Fibroblast of lung (primary cell): ENCODE data around the gene GC. TPM values are rescaled to one million over a fixed set of nuclear protein-coding genes. Genes with fewer than 3 reads are reported as not detected.

ENCODE experiments used
- DNase-seq, 2 donors: peaks; one replicate each; pipeline versions ENCODE4 v3.0.0 to v3.0.0-alpha.2; 2010; ENCODE audit warnings: low read depth in 2 of 2
- H2AFZ ChIP-seq: 2 replicates; pipeline ENCODE4 v1.5.1; 2012; ENCODE audit warnings: low read length, control low read depth, inconsistent platforms
- H3K27ac ChIP-seq: 2 replicates; pipeline ENCODE4 v1.5.1; 2011; ENCODE audit warnings: low read length, control low read depth; ENCODE audit not compliant: insufficient read depth
- H3K27me3 ChIP-seq: 2 replicates; pipeline ENCODE4 v1.5.1; 2011; ENCODE audit warnings: mild to moderate bottlenecking, low read length; ENCODE audit not compliant: control insufficient read depth, insufficient read depth
- H3K36me3 ChIP-seq: 2 replicates; pipeline ENCODE4 v1.5.1; 2011; ENCODE audit warnings: low read length; ENCODE audit not compliant: control insufficient read depth, insufficient read depth
- H3K4me1 ChIP-seq: 2 replicates; pipeline ENCODE4 v1.5.1; 2011; ENCODE audit warnings: low read length; ENCODE audit not compliant: control insufficient read depth, insufficient read depth; ENCODE audit errors: extremely low read depth
- H3K4me2 ChIP-seq: 2 replicates; pipeline ENCODE4 v1.5.1; 2011; ENCODE audit warnings: low read length, control low read depth; ENCODE audit not compliant: insufficient read depth; ENCODE audit errors: extremely low read depth
- H3K4me3 ChIP-seq, 4 experiments: fragments of 200-600 bp in 1 of 4; sonication (generic) in 1 of 4; replicated peaks in 1 of 4; 2 replicates each; pipeline ENCODE4 v1.5.1; 2011 to 2016; ENCODE audit warnings: low read length in 4 of 4, low read depth in 3 of 4, mild to moderate bottlenecking in 3 of 4, control low read depth in 2 of 4, inconsistent platforms in 1 of 4, mixed read lengths in 1 of 4; ENCODE audit not compliant: insufficient read depth in 1 of 4; ENCODE audit errors: control extremely low read depth in 1 of 4
- H3K79me2 ChIP-seq: 2 replicates; pipeline ENCODE4 v1.5.1; 2012; ENCODE audit warnings: mild to moderate bottlenecking, low read length, inconsistent platforms; ENCODE audit not compliant: control insufficient read depth, insufficient read depth
- H3K9ac ChIP-seq: 2 replicates; pipeline ENCODE4 v1.5.1; 2011; ENCODE audit warnings: mild to moderate bottlenecking, low read length, control low read depth; ENCODE audit not compliant: insufficient read depth
- H3K9me3 ChIP-seq: 2 replicates; pipeline ENCODE4 v1.5.1; 2012; ENCODE audit warnings: low read depth, low read length; ENCODE audit not compliant: control insufficient read depth, insufficient read depth
- H4K20me1 ChIP-seq: 2 replicates; pipeline ENCODE4 v1.5.1; 2011; ENCODE audit warnings: low read length; ENCODE audit not compliant: control insufficient read depth, insufficient read depth; ENCODE audit errors: extremely low read depth
- EZH2 ChIP-seq: IDR thresholded peaks from 2 replicates; pipeline ENCODE4 v1.5.1; 2012; ENCODE audit warnings: low read length, control low read depth, mild to moderate bottlenecking; ENCODE audit errors: missing control alignments
- polyA plus RNA-seq, 2 donors: library from polyadenylated mRNA; depleted of rRNA in 1 of 2; stranded (reverse) in 1 of 2; unstranded in 1 of 2; fragments of >200 nt; gene quantifications; 2 replicates each; pipeline ENCODE4 v1.2.1, GENCODE V29; 2011 to 2012; ENCODE audit warnings: missing spikeins in 1 of 2
- total RNA-seq: library from RNA; depleted of rRNA; stranded (reverse); fragments of >200 nt; gene quantifications from 2 replicates; pipeline ENCODE4 v1.2.1, GENCODE V29; 2014
- TF ChIP-seq, protein P1 (sequence below), 2 donors: IDR thresholded peaks in 1 of 2; conservative IDR thresholded peaks in 1 of 2; 1 replicate in 1 of 2; 2 replicates in 1 of 2; pipeline ENCODE4 v1.5.1; 2011 to 2012; ENCODE audit warnings: low read length in 2 of 2, control low read depth in 1 of 2, inconsistent platforms in 1 of 2, low read depth in 1 of 2, mild to moderate bottlenecking in 1 of 2

Gene GC
- total and polyA plus RNA-seq, 2 donors (not counting 1 experiment from before 2014, with no cell fraction given) = not detected

DNA sequence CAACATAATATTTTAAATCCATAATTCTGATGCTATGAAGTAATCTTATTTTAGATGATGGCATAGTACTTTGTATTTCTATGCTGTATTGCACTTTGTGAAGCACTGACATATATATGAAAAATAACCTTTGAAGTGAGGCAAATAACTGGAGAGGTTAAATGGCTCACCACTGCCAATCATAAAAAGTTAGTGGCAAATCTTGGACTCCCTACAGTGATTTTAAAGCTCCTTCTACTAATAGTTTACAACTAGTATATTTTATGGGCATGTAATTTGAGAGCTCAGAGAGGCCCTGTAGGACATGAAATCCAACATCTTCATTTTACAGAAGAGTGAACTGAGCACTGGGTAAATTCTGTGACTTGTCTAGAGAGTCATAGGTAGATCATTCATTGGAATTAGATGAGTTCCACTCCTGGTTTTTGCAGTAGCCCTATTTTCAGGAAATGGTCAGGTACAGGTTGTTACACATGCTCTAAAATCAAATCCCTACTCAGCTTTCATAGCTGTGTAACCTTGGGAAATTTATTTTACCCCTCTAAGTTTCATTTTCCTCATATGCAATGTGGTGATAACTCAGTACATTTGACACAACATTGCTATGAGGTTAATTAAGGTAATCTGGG is 804 bp upstream of the GC start:
- Histone ChIP-seq H3K4me1 (no peaks in the 10 kb centered on the region), H3K4me3 (no peak overlapping the region), H2AFZ (no peak overlapping the region), H3K27me3 (no peaks in the 10 kb centered on the region), H3K27ac (no peak overlapping the region), H3K79me2 (no peaks in the 10 kb centered on the region), H3K9me3 (no peaks in the 10 kb centered on the region), H3K36me3 (no peaks in the 10 kb centered on the region), H4K20me1 (no peaks in the 10 kb centered on the region), H3K4me2 (no peak overlapping the region), H3K9ac (no peak overlapping the region)
- no peak for DNase-seq
- TF ChIP-seq, protein P1, sequence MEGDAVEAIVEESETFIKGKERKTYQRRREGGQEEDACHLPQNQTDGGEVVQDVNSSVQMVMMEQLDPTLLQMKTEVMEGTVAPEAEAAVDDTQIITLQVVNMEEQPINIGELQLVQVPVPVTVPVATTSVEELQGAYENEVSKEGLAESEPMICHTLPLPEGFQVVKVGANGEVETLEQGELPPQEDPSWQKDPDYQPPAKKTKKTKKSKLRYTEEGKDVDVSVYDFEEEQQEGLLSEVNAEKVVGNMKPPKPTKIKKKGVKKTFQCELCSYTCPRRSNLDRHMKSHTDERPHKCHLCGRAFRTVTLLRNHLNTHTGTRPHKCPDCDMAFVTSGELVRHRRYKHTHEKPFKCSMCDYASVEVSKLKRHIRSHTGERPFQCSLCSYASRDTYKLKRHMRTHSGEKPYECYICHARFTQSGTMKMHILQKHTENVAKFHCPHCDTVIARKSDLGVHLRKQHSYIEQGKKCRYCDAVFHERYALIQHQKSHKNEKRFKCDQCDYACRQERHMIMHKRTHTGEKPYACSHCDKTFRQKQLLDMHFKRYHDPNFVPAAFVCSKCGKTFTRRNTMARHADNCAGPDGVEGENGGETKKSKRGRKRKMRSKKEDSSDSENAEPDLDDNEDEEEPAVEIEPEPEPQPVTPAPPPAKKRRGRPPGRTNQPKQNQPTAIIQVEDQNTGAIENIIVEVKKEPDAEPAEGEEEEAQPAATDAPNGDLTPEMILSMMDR (conservative IDR thresholded peaks at IDR 0.05 in 1 of 2, IDR thresholded peaks at IDR 0.05 in 1 of 2; ENCODE audit: low read depth in 1 of 2, low read length in 2 of 2) = no peak
- no peak for TF ChIP-seq EZH2

DNA sequence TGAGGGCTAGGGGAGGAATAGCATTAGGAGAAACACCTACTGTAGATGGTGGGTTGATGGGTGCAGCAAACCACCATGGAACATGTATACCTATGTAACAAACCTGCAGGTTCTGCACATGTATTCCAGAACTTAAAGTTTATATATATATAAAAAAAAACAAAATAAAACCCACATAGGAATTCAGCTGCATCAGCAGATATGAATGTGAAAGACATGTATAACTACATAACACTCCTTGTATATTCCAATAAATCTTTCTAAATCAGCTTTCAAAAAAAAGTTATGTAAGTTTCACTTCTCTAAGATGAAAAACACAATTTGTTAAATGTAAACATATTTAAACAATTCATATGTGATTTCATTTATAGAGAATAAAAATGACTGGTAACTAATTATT is 6.0 kb downstream of the GC start:
- no peak overlapping the region for H3K4me2 ChIP-seq
- no peaks in the 10 kb centered on the region for H3K79me2 ChIP-seq
- no peak overlapping the region for H3K27ac ChIP-seq
- TF ChIP-seq, protein P1 (conservative IDR thresholded peaks at IDR 0.05 in 1 of 2, IDR thresholded peaks at IDR 0.05 in 1 of 2; ENCODE audit: low read depth in 1 of 2, low read length in 2 of 2) = no peak
- no peak for TF ChIP-seq EZH2
- no peaks in the 10 kb centered on the region for H3K4me1 ChIP-seq
- H3K4me3 ChIP-seq = no peak overlapping the region
- H3K36me3 ChIP-seq = no peaks in the 10 kb centered on the region
- DNase-seq = no peak
- H3K9ac ChIP-seq = no peak overlapping the region
- H4K20me1 ChIP-seq = no peaks in the 10 kb centered on the region
- no peaks in the 10 kb centered on the region for H3K9me3 ChIP-seq
- H3K27me3 ChIP-seq = no peaks in the 10 kb centered on the region
- no peak overlapping the region for H2AFZ ChIP-seq

GRCh38 chr4:71775449-71775848 is 8.4 kb downstream of the GC start:
- Histone ChIP-seq H3K27me3 (no peaks in the 10 kb centered on the region), H4K20me1 (no peaks in the 10 kb centered on the region), H3K4me2 (no peak overlapping the region), H3K27ac (no peak overlapping the region), H3K9me3 (no peaks in the 10 kb centered on the region), H3K4me3 (no peak overlapping the region), H3K36me3 (no peaks in the 10 kb centered on the region), H3K4me1 (no peaks in the 10 kb centered on the region), H3K79me2 (no peaks in the 10 kb centered on the region), H3K9ac (no peak overlapping the region), H2AFZ (no peak overlapping the region)
- no peak for TF ChIP-seq EZH2
- TF ChIP-seq, protein P1 (conservative IDR thresholded peaks at IDR 0.05 in 1 of 2, IDR thresholded peaks at IDR 0.05 in 1 of 2; ENCODE audit: low read depth in 1 of 2, low read length in 2 of 2) = no peak
- DNase-seq = no peak
